Gastroesophageal sphincter (tissue), 3 donors: ENCODE results near the gene RANBP17.

Experiments
- CTCF ChIP-seq, 4 experiments: fragments of 200-600 bp in 2 of 4; fragments of 450-650 bp in 2 of 4; sonication (generic) in 1 of 4; IDR thresholded peaks; one replicate each; pipeline ENCODE4 v1.5.1; 2017 to 2019; ENCODE audit warnings: antibody characterized with exemption in 4 of 4, mild to moderate bottlenecking in 2 of 4, moderate library complexity in 2 of 4
- POLR2A ChIP-seq, 2 donors: fragments of 450-650 bp; IDR thresholded peaks; one replicate each; pipeline ENCODE4 v1.6.1; 2017; ENCODE audit warnings: antibody characterized with exemption in 2 of 2, mild to moderate bottlenecking in 2 of 2, moderate library complexity in 1 of 2
- POLR2AphosphoS5 ChIP-seq: sonication (generic); formaldehyde crosslinking; IDR thresholded peaks from one replicate; pipeline ENCODE4 v1.6.1; 2017; ENCODE audit warnings: antibody characterized with exemption

GRCh38 chr5:170861917-170862766 lies at the start of gene RANBP17:
- no peak for TF ChIP-seq POLR2AphosphoS5
- TF ChIP-seq CTCF (IDR thresholded peaks at IDR 0.05): peak in 1 of 4 experiments; percentile 17
- TF ChIP-seq POLR2A (IDR thresholded peaks at IDR 0.05): no peak
